Gastroesophageal sphincter (tissue), 3 donors: ENCODE data around the gene EXOC6B.

Experiments
- POLR2A ChIP-seq, 2 donors: fragments of 450-650 bp; IDR thresholded peaks; one replicate each; pipeline ENCODE4 v1.6.1; 2017; ENCODE audit warnings: antibody characterized with exemption in 2 of 2, mild to moderate bottlenecking in 2 of 2, moderate library complexity in 1 of 2
- POLR2AphosphoS5 ChIP-seq: sonication (generic); formaldehyde crosslinking; IDR thresholded peaks from one replicate; pipeline ENCODE4 v1.6.1; 2017; ENCODE audit warnings: antibody characterized with exemption
- TF ChIP-seq, protein P1 (sequence below), 4 experiments: fragments of 200-600 bp in 2 of 4; fragments of 450-650 bp in 2 of 4; sonication (generic) in 1 of 4; IDR thresholded peaks; one replicate each; pipeline ENCODE4 v1.5.1; 2017 to 2019; ENCODE audit warnings: antibody characterized with exemption in 4 of 4, mild to moderate bottlenecking in 2 of 4, moderate library complexity in 2 of 4

DNA sequence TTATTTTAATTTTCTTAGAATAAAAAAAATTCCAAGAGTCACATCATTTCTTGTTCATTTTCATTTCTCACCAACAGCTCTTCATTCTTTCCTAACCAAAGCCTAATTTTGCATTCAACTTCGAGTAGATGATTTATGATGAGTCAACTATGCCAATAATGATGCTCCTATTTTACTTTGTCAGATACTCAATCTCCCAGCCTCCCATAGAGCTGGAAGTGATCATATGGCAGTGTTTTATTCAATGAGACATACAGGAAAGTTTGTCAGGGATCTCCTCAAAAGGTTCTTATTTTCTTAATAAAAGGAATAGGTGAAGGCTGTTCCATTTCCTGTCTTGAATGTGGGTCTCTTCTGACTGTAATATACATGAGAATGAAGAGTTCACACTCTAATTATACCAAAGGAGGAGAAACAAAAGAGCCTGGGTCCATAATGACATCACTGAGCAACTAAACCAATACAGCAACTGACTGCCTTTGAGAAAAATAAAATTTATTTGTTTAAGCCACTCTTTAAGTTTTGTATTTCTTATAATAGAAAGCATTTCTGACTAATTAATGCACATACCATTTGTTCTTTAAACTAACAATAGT lies 447.0 kb downstream of the EXOC6B start:
- TF ChIP-seq POLR2AphosphoS5 (no peak), POLR2A (IDR thresholded peaks at IDR 0.05) (no peak)
- TF ChIP-seq, protein P1, sequence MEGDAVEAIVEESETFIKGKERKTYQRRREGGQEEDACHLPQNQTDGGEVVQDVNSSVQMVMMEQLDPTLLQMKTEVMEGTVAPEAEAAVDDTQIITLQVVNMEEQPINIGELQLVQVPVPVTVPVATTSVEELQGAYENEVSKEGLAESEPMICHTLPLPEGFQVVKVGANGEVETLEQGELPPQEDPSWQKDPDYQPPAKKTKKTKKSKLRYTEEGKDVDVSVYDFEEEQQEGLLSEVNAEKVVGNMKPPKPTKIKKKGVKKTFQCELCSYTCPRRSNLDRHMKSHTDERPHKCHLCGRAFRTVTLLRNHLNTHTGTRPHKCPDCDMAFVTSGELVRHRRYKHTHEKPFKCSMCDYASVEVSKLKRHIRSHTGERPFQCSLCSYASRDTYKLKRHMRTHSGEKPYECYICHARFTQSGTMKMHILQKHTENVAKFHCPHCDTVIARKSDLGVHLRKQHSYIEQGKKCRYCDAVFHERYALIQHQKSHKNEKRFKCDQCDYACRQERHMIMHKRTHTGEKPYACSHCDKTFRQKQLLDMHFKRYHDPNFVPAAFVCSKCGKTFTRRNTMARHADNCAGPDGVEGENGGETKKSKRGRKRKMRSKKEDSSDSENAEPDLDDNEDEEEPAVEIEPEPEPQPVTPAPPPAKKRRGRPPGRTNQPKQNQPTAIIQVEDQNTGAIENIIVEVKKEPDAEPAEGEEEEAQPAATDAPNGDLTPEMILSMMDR (IDR thresholded peaks at IDR 0.05) = no peak
